NCI-H1092 treated with DMSO at 0.1 percent for 48 hours (cell line): Measurements from ENCODE around the gene TRUB2.

Source experiments
- DNase-seq: peaks from one replicate; lab custom pipeline; 2025; lab: John Stamatoyannopoulos, UW

TRUB2 gene

GRCh38 chr9:128322404-128323211, at the start of gene TRUB2, which contains the start of gene COQ4:
Gene TRUB2, minus strand, starts transcription at chr9:128322447. Its CDS starts 39 bp downstream, at chr9:128322408.
Gene COQ4, plus strand, starts transcription at chr9:128322839. Its CDS starts 20 bp downstream, at chr9:128322859.
- peak; percentile 97 for DNase-seq

GRCh38 chr9:128371630-128372117, 49.4 kb upstream of the TRUB2 start:
- no peak for DNase-seq

GRCh38 chr9:128370752-128371629, 48.7 kb upstream of the TRUB2 start, which contains the start of gene URM1:
Gene URM1, plus strand, starts transcription at chr9:128371374. Its CDS starts 7 bp downstream, at chr9:128371381.
- DNase-seq, result peak; percentile 93

GRCh38 chr9:128370367-128370751, 48.1 kb upstream of the TRUB2 start:
- no peak for DNase-seq

- no peak for DNase-seq
Observed at GRCh38 chr9:128369024-128369706, 46.9 kb upstream of the TRUB2 start.

GRCh38 chr9:128365525-128365924, 43.3 kb upstream of the TRUB2 start:
- DNase-seq, result peak; percentile 5

- DNase-seq, result no peak
Observed at GRCh38 chr9:128362774-128363173, 40.5 kb upstream of the TRUB2 start.

GRCh38 chr9:128361986-128362646, 39.9 kb upstream of the TRUB2 start:
- peak; percentile 82 for DNase-seq

- no peak for DNase-seq
Observed at GRCh38 chr9:128361296-128361985, 39.2 kb upstream of the TRUB2 start.

GRCh38 chr9:128360826-128361225, 38.6 kb upstream of the TRUB2 start:
- DNase-seq, result no peak

- DNase-seq, result no peak
Observed at GRCh38 chr9:128358861-128359260, 36.6 kb upstream of the TRUB2 start.

GRCh38 chr9:128358090-128358489, 35.8 kb upstream of the TRUB2 start:
- no peak for DNase-seq

GRCh38 chr9:128355451-128355850, 33.2 kb upstream of the TRUB2 start:
- no peak for DNase-seq

- DNase-seq, result no peak
Observed at GRCh38 chr9:128349772-128350171, 27.5 kb upstream of the TRUB2 start.

- DNase-seq, result no peak
Observed at GRCh38 chr9:128349125-128349524, 26.9 kb upstream of the TRUB2 start.

- no peak for DNase-seq
Observed at GRCh38 chr9:128344931-128345605, 22.8 kb upstream of the TRUB2 start.

GRCh38 chr9:128343855-128344254, 21.6 kb upstream of the TRUB2 start:
- DNase-seq, result no peak

- no peak for DNase-seq
Observed at GRCh38 chr9:128342971-128343680, 20.9 kb upstream of the TRUB2 start.

GRCh38 chr9:128341435-128341849, 19.2 kb upstream of the TRUB2 start:
- peak; percentile 43 for DNase-seq
